ENCODE results near the gene SS18L1.

GRCh38 chr20:62209850-62210495, 66.4 kb downstream of the SS18L1 start:
- TF ChIP-seq EZH2 (IDR thresholded peaks at IDR 0.05) (no peak), POLR2AphosphoS5 (IDR thresholded peaks at IDR 0.05; ENCODE audit: borderline replicate concordance, low read depth, low read length) (no peak)

Data from SK-N-MC (cell line).